DMS53 (cell line): ENCODE results near the gene ABCA4.
A peak's percentile ranks its signal among the peaks of the same experiment; 100 is the strongest.

ENCODE experiments used
- DNase-seq: peaks from one replicate; lab custom pipeline; 2025; lab: John Stamatoyannopoulos, UW

The ABCA4 gene

GRCh38 chr1:94050675-94051074, 70.3 kb downstream of the ABCA4 start:
- DNase-seq: peak; percentile 64

- peak; percentile 41 for DNase-seq
Observed at GRCh38 chr1:94050254-94050653, 70.7 kb downstream of the ABCA4 start.

DNA sequence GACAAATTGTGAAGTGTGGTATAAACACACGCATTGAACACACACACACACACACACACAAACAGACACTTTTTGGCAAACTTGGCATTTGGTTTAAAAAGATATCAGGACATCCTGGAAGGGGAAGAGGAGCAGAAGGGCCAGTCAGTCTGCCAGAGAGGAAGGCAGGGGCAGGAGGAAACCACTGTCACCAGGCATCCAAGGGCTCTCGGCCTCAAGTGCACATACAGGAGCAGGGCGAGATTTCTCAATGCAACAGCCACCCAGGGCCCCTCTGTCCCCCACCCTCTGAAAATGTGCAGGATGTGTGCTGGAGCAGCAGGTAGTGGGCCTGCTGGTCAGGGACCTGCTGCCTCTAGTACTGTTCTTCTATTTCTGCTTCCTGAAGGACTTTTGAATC, 71.2 kb downstream of the ABCA4 start:
- no peak for DNase-seq

GRCh38 chr1:94048413-94049164, 72.4 kb downstream of the ABCA4 start:
- no peak for DNase-seq

DNA sequence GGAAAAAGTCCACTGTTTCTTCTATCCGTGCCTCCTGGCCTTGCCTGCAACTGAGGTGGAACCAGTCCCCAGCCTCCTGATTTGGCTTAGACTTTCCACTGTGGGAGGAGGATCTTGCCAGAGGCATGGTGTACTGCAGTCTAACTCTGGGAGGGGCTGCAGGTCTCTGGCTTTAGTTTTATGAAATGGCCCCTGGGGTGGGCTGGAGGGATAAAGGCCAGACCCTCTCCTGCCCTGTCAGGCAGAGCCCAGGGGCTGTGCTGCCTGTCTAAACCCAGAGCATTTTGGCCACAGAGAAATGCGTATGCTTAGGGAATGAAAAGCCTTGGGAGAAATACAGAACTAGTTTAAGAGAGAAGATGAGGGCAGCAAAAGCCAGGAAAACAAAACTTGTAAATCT, 73.0 kb downstream of the ABCA4 start:
- DNase-seq: no peak

GRCh38 chr1:94045465-94046056, 75.4 kb downstream of the ABCA4 start:
- DNase-seq: peak; percentile 91

DNA sequence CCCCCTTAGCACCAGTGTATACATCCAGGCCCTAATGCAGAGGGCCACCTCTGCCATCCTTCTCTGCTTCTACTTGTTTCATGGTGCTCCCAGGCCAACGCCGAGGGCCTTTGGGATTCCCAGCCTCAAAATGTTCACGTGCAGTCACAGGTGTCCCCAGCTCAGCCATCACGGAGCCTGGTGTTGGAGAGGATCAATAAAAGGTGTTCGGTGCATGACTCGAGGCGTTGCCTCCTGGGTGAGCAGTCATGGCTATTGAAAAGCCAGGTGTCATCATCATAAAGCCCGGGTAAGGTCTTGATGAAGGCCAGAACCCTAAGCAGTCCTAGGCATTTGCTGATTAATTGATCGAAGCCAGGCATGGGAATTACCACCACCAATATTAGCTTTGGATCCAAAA, 76.1 kb downstream of the ABCA4 start:
- no peak for DNase-seq

GRCh38 chr1:94044290-94044790, 76.6 kb downstream of the ABCA4 start:
- DNase-seq: no peak

- DNase-seq: no peak
Observed at GRCh38 chr1:94043738-94044289, 77.1 kb downstream of the ABCA4 start.

DNA sequence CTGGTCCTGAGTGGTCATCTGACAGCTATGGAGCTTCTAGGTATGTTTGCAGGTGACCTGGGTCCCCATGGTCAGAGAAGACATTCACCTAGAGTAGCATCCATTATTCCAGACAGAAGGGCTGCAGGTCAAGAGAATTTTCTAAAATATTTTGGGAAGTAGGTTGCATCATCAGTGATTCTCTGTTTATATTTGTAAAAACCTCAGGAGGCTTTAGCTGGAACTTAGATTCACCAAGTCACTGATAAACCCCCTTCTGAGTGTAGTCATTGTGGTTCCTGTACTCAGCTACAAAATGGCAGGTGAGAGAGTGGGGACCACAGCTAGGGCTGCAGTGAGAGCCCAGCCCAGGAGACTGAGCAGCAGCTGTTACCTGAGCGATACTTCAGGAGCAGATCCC, 78.6 kb downstream of the ABCA4 start:
- DNase-seq: no peak

- peak; percentile 52 for DNase-seq
Observed at GRCh38 chr1:94039871-94040569, 80.9 kb downstream of the ABCA4 start.

DNA sequence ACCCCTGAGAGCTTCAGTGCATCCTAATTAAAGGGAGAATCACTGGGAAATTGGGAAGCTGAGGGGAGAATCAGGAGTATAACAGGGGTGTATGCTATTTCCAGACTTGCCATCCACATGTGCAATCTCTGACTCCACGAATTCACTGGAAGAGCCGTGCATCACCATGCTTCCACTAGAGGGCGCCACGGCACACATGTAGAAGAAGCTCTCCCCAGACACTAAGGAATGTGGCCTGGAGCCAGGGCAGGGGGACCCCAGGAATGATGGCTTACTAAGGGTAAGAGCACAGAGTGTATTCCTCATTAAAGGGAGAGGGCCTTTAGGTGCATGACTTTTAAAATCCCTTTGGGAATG, 81.5 kb downstream of the ABCA4 start:
- DNase-seq: peak; percentile 92

- DNase-seq: no peak
Observed at GRCh38 chr1:94038511-94038910, 82.4 kb downstream of the ABCA4 start.

DNA sequence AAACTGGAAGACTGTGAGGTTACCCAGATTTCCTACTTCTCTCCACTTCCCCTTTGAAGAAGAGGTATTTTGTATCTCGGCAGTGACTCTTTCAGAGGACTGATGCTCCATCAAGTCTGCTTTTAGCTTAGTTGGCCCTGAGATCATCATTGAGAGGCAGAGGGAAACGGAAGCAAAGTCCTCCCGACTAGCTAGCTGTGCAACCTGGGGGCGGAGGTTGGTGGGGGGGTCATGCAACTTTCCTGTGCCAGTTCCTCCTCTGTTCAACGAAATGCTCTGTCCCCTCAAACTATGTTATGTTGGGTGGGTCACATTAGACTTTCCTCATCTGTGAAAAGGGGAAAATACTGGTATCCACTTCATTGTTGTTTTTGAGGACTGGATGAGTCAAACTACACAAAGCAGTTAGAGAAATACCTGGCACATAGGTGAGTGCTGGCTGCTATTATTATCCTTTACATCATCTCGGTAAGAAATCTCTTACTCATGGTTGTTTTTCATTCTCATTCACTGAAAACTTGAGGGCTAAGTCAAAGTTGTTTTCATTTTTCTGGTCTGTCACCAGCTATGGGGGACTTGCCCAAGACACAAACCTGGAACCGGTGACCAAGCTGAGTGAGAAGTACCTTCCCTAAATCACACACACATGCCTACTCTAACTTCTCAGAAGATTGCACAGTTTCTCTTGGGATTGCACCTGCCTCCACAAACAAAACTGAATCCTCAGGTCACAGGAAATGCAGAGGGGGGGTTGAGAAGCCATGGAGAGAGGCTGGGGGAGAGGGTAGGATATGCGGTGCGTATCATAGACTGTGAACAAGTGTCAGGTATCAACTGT, 83.3 kb downstream of the ABCA4 start:
- DNase-seq: peak; percentile 49

DNA sequence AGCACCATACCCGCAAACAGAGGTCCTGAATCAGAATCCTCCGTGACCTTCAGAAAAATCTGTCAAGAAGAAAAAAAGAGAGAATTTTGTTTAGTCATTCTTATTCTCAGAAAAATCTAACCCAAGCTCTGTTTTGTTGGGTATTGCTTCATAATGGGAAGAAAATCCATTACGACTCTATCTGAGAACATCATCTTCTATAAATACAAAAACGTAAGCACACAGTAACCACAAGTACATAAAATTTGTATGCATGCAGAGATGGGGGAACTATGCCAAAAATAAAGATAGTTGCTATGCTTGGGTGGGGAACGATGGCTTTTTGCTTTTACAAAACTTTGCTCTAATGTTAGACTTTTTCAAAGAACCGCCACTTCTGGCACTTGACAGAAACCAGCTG, 84.2 kb downstream of the ABCA4 start:
- DNase-seq: no peak

GRCh38 chr1:94033849-94034248, 87.1 kb downstream of the ABCA4 start:
- DNase-seq: peak; percentile 47

- DNase-seq: no peak
Observed at GRCh38 chr1:94032637-94033036, 88.3 kb downstream of the ABCA4 start.

DNA sequence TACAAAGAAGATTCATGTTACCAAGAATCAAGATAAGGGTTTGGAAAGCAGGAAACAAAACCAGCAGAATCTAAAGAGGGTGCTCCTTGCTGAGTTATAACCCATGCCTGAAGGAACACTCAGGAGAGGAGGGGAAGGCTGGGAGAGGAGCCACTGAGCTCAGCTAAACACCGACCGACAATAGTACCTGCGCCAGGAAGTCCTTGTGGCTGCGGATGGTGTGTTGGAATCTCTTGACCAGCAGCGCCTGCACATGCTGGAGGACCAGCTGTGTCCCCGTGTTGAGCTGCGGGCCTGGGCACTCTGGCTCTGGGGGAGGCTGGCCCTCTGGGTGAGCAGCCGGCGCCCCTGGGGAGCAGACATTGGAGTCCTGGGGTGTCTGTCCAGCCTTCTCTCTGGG, 89.4 kb downstream of the ABCA4 start:
- DNase-seq: no peak

DNA sequence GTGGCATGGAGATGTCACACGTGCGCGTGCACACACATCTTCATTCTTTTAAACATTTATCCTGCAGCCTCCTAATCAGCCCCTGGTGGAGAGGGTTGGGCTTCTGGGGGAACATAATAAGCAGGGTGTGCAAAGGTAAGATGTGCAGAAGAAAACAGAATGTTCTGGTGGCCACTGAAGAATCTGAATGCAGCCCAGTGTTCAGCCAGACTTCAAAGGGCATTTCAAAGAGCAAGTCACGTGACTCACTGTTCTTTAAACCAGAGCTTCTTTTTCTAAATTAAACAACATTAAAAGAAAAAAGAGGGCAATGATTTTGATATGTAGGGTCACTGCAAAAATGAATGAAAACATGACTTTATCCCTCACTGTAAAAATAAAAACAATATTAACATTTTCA, 89.8 kb downstream of the ABCA4 start:
- DNase-seq: no peak

DNA sequence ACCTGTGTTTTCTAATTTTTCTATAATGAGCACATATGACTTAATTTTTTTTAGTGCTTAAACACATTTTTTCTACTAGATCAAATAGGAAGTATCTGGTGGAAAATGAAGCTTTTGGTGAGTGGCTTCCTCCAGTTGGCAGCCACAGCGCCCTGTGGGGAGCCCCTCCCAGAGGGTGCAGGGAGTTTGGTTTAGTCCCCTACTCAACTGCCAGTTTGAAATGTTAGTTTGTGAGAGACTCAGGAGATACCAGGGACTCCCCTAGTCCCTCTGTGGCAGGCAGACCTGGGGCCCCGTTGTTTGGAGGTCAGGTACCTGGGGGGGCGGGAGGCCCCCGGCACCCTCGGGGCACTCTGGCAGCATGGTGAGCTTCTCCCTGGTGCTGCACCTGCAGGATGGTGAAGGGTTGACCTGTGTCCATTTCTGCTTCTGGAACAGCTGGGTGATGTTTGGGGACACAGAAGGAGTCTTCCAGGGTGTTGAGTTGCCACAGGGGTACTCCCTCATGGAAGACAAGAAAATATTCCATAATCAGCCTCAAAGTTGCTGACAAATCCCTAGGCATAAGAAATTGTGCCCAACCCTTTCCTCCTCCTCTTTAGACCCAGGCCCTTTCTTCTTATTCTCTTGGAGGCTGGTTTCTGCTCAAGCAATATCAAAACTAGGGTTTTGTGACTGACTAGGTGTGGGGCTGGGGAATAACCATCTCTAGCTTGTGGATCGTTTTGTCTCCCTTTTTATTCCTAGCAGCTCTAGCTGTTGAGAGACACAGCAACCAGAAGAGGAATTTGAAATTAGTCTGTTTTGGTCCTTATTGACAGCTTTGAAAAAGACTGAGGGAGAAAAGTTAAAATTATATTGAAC, 91.6 kb downstream of the ABCA4 start:
- no peak for DNase-seq
